Measurements from ENCODE around the gene TPM2. TPM values are rescaled to one million over a fixed set of nuclear protein-coding genes. Genes with fewer than 3 reads are reported as not detected.

TPM2 gene
- total RNA-seq (2012; rRNA removed): 601 and 847 TPM in 2 replicates

GRCh38 chr9:35689542-35690293 lies at the start of gene TPM2:
TPM2 (minus strand) TSS chr9:35689925; CDS start chr9:35689817, 108 bp downstream.
- peak within 1 kb of the TSS; percentile 97 for H3K4me2 ChIP-seq (ENCODE audit: low read length)
- peak within 1 kb of the TSS; percentile 86 for H3K4me3 ChIP-seq (ENCODE audit: low read length)
- no peaks in the 10 kb centered on the region for H3K27me3 ChIP-seq (ENCODE audit: control insufficient read depth, insufficient read depth, low read length)
- H3K9me3 ChIP-seq (replicated peaks; ENCODE audit: low read length): no peaks in the 10 kb centered on the region
- peaks cover 45% of the 10 kb centered on the region for H3K36me3 ChIP-seq (ENCODE audit: insufficient read depth, low read length)
- peak within 1 kb of the TSS; percentile 93 for H3K9ac ChIP-seq (ENCODE audit: low read depth, low read length)
- peaks cover 45% of the 10 kb centered on the region for H3K4me1 ChIP-seq (ENCODE audit: control insufficient read depth, insufficient read depth, low read length)

- Histone ChIP-seq H3K9ac (ENCODE audit: low read depth, low read length) (no peak overlapping the region), H3K4me2 (ENCODE audit: low read length) (no peak overlapping the region)
Observed at GRCh38 chr9:35738924-35739323, 49.2 kb upstream of the TPM2 start.

GRCh38 chr9:35738186-35738585 lies 48.5 kb upstream of the TPM2 start:
- Histone ChIP-seq H3K4me3 (ENCODE audit: low read length) (no peak overlapping the region), H3K9ac (ENCODE audit: low read depth, low read length) (no peak overlapping the region), H3K36me3 (ENCODE audit: insufficient read depth, low read length) (peaks cover 85% of the 10 kb centered on the region), H3K4me2 (ENCODE audit: low read length) (no peak overlapping the region), H3K9me3 (replicated peaks; ENCODE audit: low read length) (no peaks in the 10 kb centered on the region), H3K4me1 (ENCODE audit: control insufficient read depth, insufficient read depth, low read length) (peaks cover 13% of the 10 kb centered on the region), H3K27me3 (ENCODE audit: control insufficient read depth, insufficient read depth, low read length) (no peaks in the 10 kb centered on the region)

More at GRCh38 chr9:35738924-35739323, 49.2 kb upstream of the TPM2 start:
- Histone ChIP-seq H3K4me3 (ENCODE audit: low read length) (no peak overlapping the region), H3K27me3 (ENCODE audit: control insufficient read depth, insufficient read depth, low read length) (no peaks in the 10 kb centered on the region), H3K9me3 (replicated peaks; ENCODE audit: low read length) (no peaks in the 10 kb centered on the region), H3K36me3 (ENCODE audit: insufficient read depth, low read length) (peaks cover 93% of the 10 kb centered on the region), H3K4me1 (ENCODE audit: control insufficient read depth, insufficient read depth, low read length) (peaks cover 6% of the 10 kb centered on the region)

- Histone ChIP-seq H3K4me1 (ENCODE audit: control insufficient read depth, insufficient read depth, low read length) (peaks cover 15% of the 10 kb centered on the region), H3K9ac (ENCODE audit: low read depth, low read length) (no peak overlapping the region), H3K27me3 (ENCODE audit: control insufficient read depth, insufficient read depth, low read length) (no peaks in the 10 kb centered on the region), H3K36me3 (ENCODE audit: insufficient read depth, low read length) (peaks cover 75% of the 10 kb centered on the region), H3K4me2 (ENCODE audit: low read length) (no peak overlapping the region), H3K4me3 (ENCODE audit: low read length) (no peak overlapping the region), H3K9me3 (replicated peaks; ENCODE audit: low read length) (no peaks in the 10 kb centered on the region)
Observed at GRCh38 chr9:35737143-35737542, 47.4 kb upstream of the TPM2 start.

- peaks cover 68% of the 10 kb centered on the region for H3K36me3 ChIP-seq (ENCODE audit: insufficient read depth, low read length)
- no peaks in the 10 kb centered on the region for H3K27me3 ChIP-seq (ENCODE audit: control insufficient read depth, insufficient read depth, low read length)
- peaks cover 15% of the 10 kb centered on the region for H3K4me1 ChIP-seq (ENCODE audit: control insufficient read depth, insufficient read depth, low read length)
- no peak overlapping the region for H3K9ac ChIP-seq (ENCODE audit: low read depth, low read length)
- H3K4me3 ChIP-seq (ENCODE audit: low read length): no peak overlapping the region
- no peak overlapping the region for H3K4me2 ChIP-seq (ENCODE audit: low read length)
- no peaks in the 10 kb centered on the region for H3K9me3 ChIP-seq (replicated peaks; ENCODE audit: low read length)
Observed at GRCh38 chr9:35736201-35736633, 46.5 kb upstream of the TPM2 start.

GRCh38 chr9:35734096-35734495 lies 44.4 kb upstream of the TPM2 start:
- Histone ChIP-seq H3K4me3 (ENCODE audit: low read length) (no peak overlapping the region), H3K9ac (ENCODE audit: low read depth, low read length) (no peak overlapping the region), H3K9me3 (replicated peaks; ENCODE audit: low read length) (no peaks in the 10 kb centered on the region), H3K4me1 (ENCODE audit: control insufficient read depth, insufficient read depth, low read length) (peaks cover 30% of the 10 kb centered on the region), H3K4me2 (ENCODE audit: low read length) (peak overlapping the region; percentile 90), H3K36me3 (ENCODE audit: insufficient read depth, low read length) (peaks cover 51% of the 10 kb centered on the region), H3K27me3 (ENCODE audit: control insufficient read depth, insufficient read depth, low read length) (no peaks in the 10 kb centered on the region)

GRCh38 chr9:35732800-35733541 lies 43.2 kb upstream of the TPM2 start:
- Histone ChIP-seq H3K4me3 (ENCODE audit: low read length) (peak overlapping the region; percentile 84), H3K4me2 (ENCODE audit: low read length) (peak overlapping the region; percentile 90), H3K9me3 (replicated peaks; ENCODE audit: low read length) (no peaks in the 10 kb centered on the region), H3K4me1 (ENCODE audit: control insufficient read depth, insufficient read depth, low read length) (peaks cover 40% of the 10 kb centered on the region), H3K36me3 (ENCODE audit: insufficient read depth, low read length) (peaks cover 47% of the 10 kb centered on the region), H3K9ac (ENCODE audit: low read depth, low read length) (peak overlapping the region; percentile 96), H3K27me3 (ENCODE audit: control insufficient read depth, insufficient read depth, low read length) (no peaks in the 10 kb centered on the region)

GRCh38 chr9:35732185-35732799 lies 42.6 kb upstream of the TPM2 start, which contains the start of the genes CREB3 and TLN1:
CREB3 (plus strand) TSS chr9:35732666; CDS start chr9:35732773, 107 bp downstream.
TLN1 (minus strand) TSS chr9:35732195; CDS start chr9:35725694, 6,501 bp downstream.
- H3K4me2 ChIP-seq (ENCODE audit: low read length): peak within 1 kb of the TSS; percentile 90
- H3K9ac ChIP-seq (ENCODE audit: low read depth, low read length): peak within 1 kb of the TSS; percentile 96
- H3K4me1 ChIP-seq (ENCODE audit: control insufficient read depth, insufficient read depth, low read length): peaks cover 47% of the 10 kb centered on the region
- H3K9me3 ChIP-seq (replicated peaks; ENCODE audit: low read length): no peaks in the 10 kb centered on the region
- H3K27me3 ChIP-seq (ENCODE audit: control insufficient read depth, insufficient read depth, low read length): no peaks in the 10 kb centered on the region
- H3K36me3 ChIP-seq (ENCODE audit: insufficient read depth, low read length): peaks cover 43% of the 10 kb centered on the region
- H3K4me3 ChIP-seq (ENCODE audit: low read length): peak within 1 kb of the TSS; percentile 84

- Histone ChIP-seq H3K27me3 (ENCODE audit: control insufficient read depth, insufficient read depth, low read length) (no peaks in the 10 kb centered on the region), H3K9me3 (replicated peaks; ENCODE audit: low read length) (no peaks in the 10 kb centered on the region), H3K36me3 (ENCODE audit: insufficient read depth, low read length) (peaks cover 36% of the 10 kb centered on the region), H3K9ac (ENCODE audit: low read depth, low read length) (peak overlapping the region; percentile 96), H3K4me1 (ENCODE audit: control insufficient read depth, insufficient read depth, low read length) (peaks cover 54% of the 10 kb centered on the region), H3K4me2 (ENCODE audit: low read length) (peak overlapping the region; percentile 88), H3K4me3 (ENCODE audit: low read length) (peak overlapping the region; percentile 84)
Observed at GRCh38 chr9:35731415-35732184, 41.9 kb upstream of the TPM2 start.

GRCh38 chr9:35730486-35730854 lies 40.7 kb upstream of the TPM2 start:
- no peaks in the 10 kb centered on the region for H3K9me3 ChIP-seq (replicated peaks; ENCODE audit: low read length)
- peak overlapping the region; percentile 96 for H3K9ac ChIP-seq (ENCODE audit: low read depth, low read length)

More at GRCh38 chr9:35730486-35730854, 40.7 kb upstream of the TPM2 start:
- Histone ChIP-seq H3K4me2 (ENCODE audit: low read length) (peak overlapping the region; percentile 88), H3K27me3 (ENCODE audit: control insufficient read depth, insufficient read depth, low read length) (no peaks in the 10 kb centered on the region), H3K36me3 (ENCODE audit: insufficient read depth, low read length) (peaks cover 33% of the 10 kb centered on the region), H3K4me3 (ENCODE audit: low read length) (peak overlapping the region; percentile 84), H3K4me1 (ENCODE audit: control insufficient read depth, insufficient read depth, low read length) (peaks cover 58% of the 10 kb centered on the region)
